NT2/D1 (cell line): ENCODE data around the gene ARPC1B.

Experiments
- SUZ12 ChIP-seq: IDR thresholded peaks from 2 replicates; pipeline ENCODE4 v1.6.1; 2011; ENCODE audit not compliant: insufficient read length, insufficient read depth; ENCODE audit errors: extremely low read depth
- YY1 ChIP-seq: IDR thresholded peaks from 2 replicates; pipeline ENCODE4 v1.6.1; 2011; ENCODE audit not compliant: insufficient read length, insufficient read depth

GRCh38 chr7:99385564-99385963 is 11.0 kb downstream of the ARPC1B start:
- no peak for TF ChIP-seq YY1
- TF ChIP-seq SUZ12: no peak
